HepG2 (cell line): ENCODE measurements around the gene TMEM95. TPM values are rescaled to one million over a fixed set of nuclear protein-coding genes. Genes with fewer than 3 reads are reported as not detected.

Experiments used
- BCLAF1 ChIP-seq: fragments of 450-650 bp; IDR thresholded peaks from 2 replicates; pipeline ENCODE4 v1.6.1; 2017; ENCODE audit warnings: mild to moderate bottlenecking
- FOXA1 ChIP-seq, 2 experiments: fragments of 450-650 bp in 1 of 2; sonication (generic) in 1 of 2; formaldehyde crosslinking in 1 of 2; IDR thresholded peaks; 2 replicates each; pipeline versions ENCODE4 v1.4.0 to v1.6.1; 2016 to 2020; ENCODE audit warnings: missing genetic modification reagents in 1 of 2
- FOXC1 ChIP-seq: sonication (generic); formaldehyde crosslinking; IDR thresholded peaks from 2 replicates; pipeline ENCODE4 v1.8.0; 2022; ENCODE audit warnings: mild to moderate bottlenecking, missing genetic modification reagents, borderline replicate concordance
- GABPB1 ChIP-seq: IDR thresholded peaks from 2 replicates; pipeline ENCODE4 v1.6.1; 2016; ENCODE audit warnings: mild to moderate bottlenecking, missing genetic modification reagents, moderate library complexity, missing compliant biosample characterization
- HOXA9 ChIP-seq: sonication (generic); formaldehyde crosslinking; IDR thresholded peaks from 2 replicates; pipeline ENCODE4 v1.8.1; 2022; ENCODE audit warnings: missing genetic modification reagents, mild to moderate bottlenecking, moderate library complexity, borderline replicate concordance
- SMC3 ChIP-seq: IDR thresholded peaks from 2 replicates; pipeline ENCODE4 v1.6.1; 2011; ENCODE audit warnings: low read length, improper control_type of control experiment
- SRSF9 ChIP-seq: fragments of 200-400 bp; formaldehyde crosslinking; IDR thresholded peaks from 2 replicates; pipeline ENCODE4 v1.6.1; 2018; ENCODE audit warnings: borderline replicate concordance, mild to moderate bottlenecking, low read depth, low read length; ENCODE audit not compliant: insufficient read depth, poor library complexity, severe bottlenecking
- ZNF124 ChIP-seq: sonication (generic); formaldehyde crosslinking; IDR thresholded peaks from 2 replicates; pipeline ENCODE4 v1.4.0; 2020; ENCODE audit warnings: missing genetic modification reagents
- ZNF567 ChIP-seq: sonication (generic); formaldehyde crosslinking; IDR thresholded peaks from 2 replicates; pipeline ENCODE4 v1.8.1; 2023; ENCODE audit warnings: mild to moderate bottlenecking, missing genetic modification reagents, borderline replicate concordance
- ZZZ3 ChIP-seq: sonication (generic); formaldehyde crosslinking; IDR thresholded peaks from 2 replicates; pipeline ENCODE4 v1.4.0; 2020; ENCODE audit warnings: missing genetic modification reagents, mild to moderate bottlenecking, borderline replicate concordance
- polyA plus RNA-seq, 8 experiments: library from polyadenylated mRNA; depleted of rRNA in 3 of 8; stranded (reverse) in 7 of 8; unstranded in 1 of 8; fragments of >200 nt; fragmentation: Illumina TruSeq in 4 of 8; extraction: Trizol in 4 of 8; gene quantifications; 2 replicates each; pipeline versions ENCODE4 v1.2.1 to v1.2.3, GENCODE V29; 2011 to 2016; ENCODE audit warnings: low read depth in 4 of 8, missing spikeins in 1 of 8, mixed read lengths in 1 of 8; ENCODE audit not compliant: insufficient read depth in 1 of 8
- total RNA-seq, 5 experiments: library from RNA; depleted of rRNA; stranded (reverse); fragments of >200 nt; fragmentation: Illumina TruSeq; extraction: Trizol; gene quantifications; 2 replicates each; pipeline ENCODE4 v1.2.3, GENCODE V29; 2016; ENCODE audit warnings: low read depth in 1 of 5
- TF ChIP-seq, protein P1 (sequence below): sonication (generic); formaldehyde crosslinking; IDR thresholded peaks from 2 replicates; pipeline ENCODE4 v1.4.0; 2020; ENCODE audit warnings: missing genetic modification reagents, borderline replicate concordance
- TF ChIP-seq, protein P2 (sequence below): sonication (generic); formaldehyde crosslinking; IDR thresholded peaks from 2 replicates; pipeline ENCODE4 v1.5.1; 2020; ENCODE audit warnings: mild to moderate bottlenecking, missing genetic modification reagents, moderate library complexity

Gene TMEM95
- total and polyA plus RNA-seq, 2 of the 13 experiments (the other 11 are each of a cell fraction or from before 2014, with no cell fraction given) = not detected

GRCh38 chr17:7380855-7381683 lies 26.1 kb downstream of the TMEM95 start, which contains the start of gene TNK1 (continued):
- no peak for TF ChIP-seq ZNF567 (CRISPR knock-in tag)
- TF ChIP-seq, protein P1, sequence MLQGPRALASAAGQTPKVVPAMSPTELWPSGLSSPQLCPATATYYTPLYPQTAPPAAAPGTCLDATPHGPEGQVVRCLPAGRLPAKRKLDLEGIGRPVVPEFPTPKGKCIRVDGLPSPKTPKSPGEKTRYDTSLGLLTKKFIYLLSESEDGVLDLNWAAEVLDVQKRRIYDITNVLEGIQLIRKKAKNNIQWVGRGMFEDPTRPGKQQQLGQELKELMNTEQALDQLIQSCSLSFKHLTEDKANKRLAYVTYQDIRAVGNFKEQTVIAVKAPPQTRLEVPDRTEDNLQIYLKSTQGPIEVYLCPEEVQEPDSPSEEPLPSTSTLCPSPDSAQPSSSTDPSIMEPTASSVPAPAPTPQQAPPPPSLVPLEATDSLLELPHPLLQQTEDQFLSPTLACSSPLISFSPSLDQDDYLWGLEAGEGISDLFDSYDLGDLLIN (CRISPR knock-in tag) = no peak
- TF ChIP-seq, protein P2, sequence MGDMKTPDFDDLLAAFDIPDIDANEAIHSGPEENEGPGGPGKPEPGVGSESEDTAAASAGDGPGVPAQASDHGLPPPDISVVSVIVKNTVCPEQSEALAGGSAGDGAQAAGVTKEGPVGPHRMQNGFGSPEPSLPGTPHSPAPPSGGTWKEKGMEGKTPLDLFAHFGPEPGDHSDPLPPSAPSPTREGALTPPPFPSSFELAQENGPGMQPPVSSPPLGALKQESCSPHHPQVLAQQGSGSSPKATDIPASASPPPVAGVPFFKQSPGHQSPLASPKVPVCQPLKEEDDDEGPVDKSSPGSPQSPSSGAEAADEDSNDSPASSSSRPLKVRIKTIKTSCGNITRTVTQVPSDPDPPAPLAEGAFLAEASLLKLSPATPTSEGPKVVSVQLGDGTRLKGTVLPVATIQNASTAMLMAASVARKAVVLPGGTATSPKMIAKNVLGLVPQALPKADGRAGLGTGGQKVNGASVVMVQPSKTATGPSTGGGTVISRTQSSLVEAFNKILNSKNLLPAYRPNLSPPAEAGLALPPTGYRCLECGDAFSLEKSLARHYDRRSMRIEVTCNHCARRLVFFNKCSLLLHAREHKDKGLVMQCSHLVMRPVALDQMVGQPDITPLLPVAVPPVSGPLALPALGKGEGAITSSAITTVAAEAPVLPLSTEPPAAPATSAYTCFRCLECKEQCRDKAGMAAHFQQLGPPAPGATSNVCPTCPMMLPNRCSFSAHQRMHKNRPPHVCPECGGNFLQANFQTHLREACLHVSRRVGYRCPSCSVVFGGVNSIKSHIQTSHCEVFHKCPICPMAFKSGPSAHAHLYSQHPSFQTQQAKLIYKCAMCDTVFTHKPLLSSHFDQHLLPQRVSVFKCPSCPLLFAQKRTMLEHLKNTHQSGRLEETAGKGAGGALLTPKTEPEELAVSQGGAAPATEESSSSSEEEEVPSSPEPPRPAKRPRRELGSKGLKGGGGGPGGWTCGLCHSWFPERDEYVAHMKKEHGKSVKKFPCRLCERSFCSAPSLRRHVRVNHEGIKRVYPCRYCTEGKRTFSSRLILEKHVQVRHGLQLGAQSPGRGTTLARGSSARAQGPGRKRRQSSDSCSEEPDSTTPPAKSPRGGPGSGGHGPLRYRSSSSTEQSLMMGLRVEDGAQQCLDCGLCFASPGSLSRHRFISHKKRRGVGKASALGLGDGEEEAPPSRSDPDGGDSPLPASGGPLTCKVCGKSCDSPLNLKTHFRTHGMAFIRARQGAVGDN (CRISPR knock-in tag) = peak; percentile 75
- no peak for TF ChIP-seq SRSF9
- TF ChIP-seq FOXA1 (IDR thresholded peaks at IDR 0.05) = no peak
- TF ChIP-seq FOXA1 (CRISPR knock-in tag; IDR thresholded peaks at IDR 0.05) = no peak
- no peak for TF ChIP-seq ZNF124 (CRISPR knock-in tag)
- peak; percentile 81 for TF ChIP-seq GABPB1 (CRISPR knock-in tag)
- no peak for TF ChIP-seq BCLAF1
- TF ChIP-seq FOXC1 (CRISPR knock-in tag) = peak; percentile 91
- 0 out of 2 replicates have a peak, but pooled peaks have one; percentile 30 for TF ChIP-seq ZZZ3 (CRISPR knock-in tag)
- TF ChIP-seq HOXA9 (CRISPR knock-in tag) = no peak
- no peak for TF ChIP-seq SMC3
